LNCaP clone FGC (cell line): ENCODE results near the gene CHST10.

Experiments
- DNase-seq: peaks from one replicate; pipeline ENCODE4 v3.0.0-alpha.2; 2011; ENCODE audit warnings: low read depth
- H3K4me3 ChIP-seq: 2 replicates; pipeline ENCODE4 v1.5.1; 2011; ENCODE audit warnings: mild to moderate bottlenecking, low read depth, low read length, control low read depth
- CTCF ChIP-seq: IDR thresholded peaks from 2 replicates; pipeline ENCODE4 v1.5.1; 2012; ENCODE audit warnings: mild to moderate bottlenecking; ENCODE audit not compliant: control insufficient read depth, insufficient read depth; ENCODE audit errors: extremely low read depth

Gene CHST10

DNA sequence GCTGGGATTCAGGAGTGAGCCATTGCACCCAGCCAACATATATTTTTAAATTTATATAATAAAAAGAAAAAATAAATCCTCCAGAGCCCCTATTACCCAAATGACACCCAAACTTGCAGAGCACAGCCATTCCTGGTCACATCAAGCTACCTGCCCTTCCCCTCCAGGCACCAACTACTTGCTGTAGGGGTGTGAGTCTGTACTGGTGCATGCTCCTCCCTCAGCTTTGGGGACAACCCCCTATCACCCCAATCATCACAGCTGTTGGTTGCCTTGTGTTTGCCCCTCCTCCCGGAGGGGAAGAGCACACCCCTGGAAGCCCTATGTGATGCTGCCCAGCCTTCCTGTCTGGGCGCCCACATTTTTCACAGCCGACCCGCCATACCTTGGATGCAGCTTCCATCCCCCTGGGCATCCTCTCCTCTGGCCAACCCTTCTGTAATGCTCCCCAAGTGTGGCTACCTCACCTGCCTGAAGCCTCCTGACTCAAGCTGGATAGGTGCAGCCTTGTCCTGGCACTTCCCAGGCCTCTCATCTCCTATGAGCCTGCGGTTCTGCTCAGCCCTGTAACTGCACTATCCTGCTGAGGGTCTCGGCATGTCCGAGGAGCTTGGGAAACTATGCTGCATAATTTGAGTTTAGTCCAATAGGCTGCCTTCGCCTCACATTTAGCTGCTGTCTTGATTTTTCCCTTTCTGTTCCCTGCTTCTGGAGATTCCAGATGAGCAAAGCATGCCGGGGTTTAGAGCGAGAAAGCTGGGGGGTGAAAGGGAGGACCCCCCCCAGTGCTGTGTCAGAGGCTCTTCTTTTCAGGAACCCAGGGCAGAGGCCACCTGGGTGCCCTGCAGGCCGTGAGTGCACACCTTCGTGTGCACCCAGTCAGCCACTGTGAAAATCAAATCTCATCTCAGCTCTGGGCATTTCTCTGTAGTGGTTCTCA is 27.2 kb downstream of the CHST10 start:
- no peak for DNase-seq
- H3K4me3 ChIP-seq, result no peak overlapping the region
- TF ChIP-seq CTCF, result no peak

GRCh38 chr2:100388703-100389102 is 28.8 kb downstream of the CHST10 start:
- no peak overlapping the region for H3K4me3 ChIP-seq
- DNase-seq, result no peak
- no peak for TF ChIP-seq CTCF

GRCh38 chr2:100383954-100384353 is 33.5 kb downstream of the CHST10 start:
- DNase-seq, result no peak
- no peak for TF ChIP-seq CTCF
- H3K4me3 ChIP-seq, result no peak overlapping the region

- H3K4me3 ChIP-seq, result no peak overlapping the region
- no peak for DNase-seq
- TF ChIP-seq CTCF, result no peak
Observed at GRCh38 chr2:100383306-100383705, 34.2 kb downstream of the CHST10 start.

GRCh38 chr2:100381240-100381639 is 36.2 kb downstream of the CHST10 start:
- DNase-seq, result peak; percentile 56
- peak; percentile 74 for TF ChIP-seq CTCF
- H3K4me3 ChIP-seq, result no peak overlapping the region

DNA sequence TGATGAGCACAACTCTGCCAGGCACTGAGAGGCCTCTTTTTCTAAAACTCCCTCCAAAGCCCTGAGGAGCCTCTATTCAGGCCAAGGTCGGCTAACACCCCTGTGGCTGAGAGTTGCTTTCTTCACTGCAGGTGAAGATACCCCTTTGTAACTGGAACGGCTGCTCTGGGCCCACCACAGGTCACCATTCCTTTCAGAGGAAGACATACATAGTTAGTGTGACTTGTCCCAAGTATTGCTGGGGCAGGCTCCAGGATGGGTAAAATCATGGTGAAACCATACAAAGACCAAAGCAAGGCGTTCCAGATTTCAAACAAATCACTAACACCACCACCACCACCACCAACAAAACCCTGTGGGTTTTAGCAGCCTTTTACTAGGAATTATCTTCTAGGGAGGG is 36.8 kb downstream of the CHST10 start:
- TF ChIP-seq CTCF, result no peak
- no peak overlapping the region for H3K4me3 ChIP-seq
- DNase-seq, result no peak
